ENCODE measurements around the gene TREM1.

DNA sequence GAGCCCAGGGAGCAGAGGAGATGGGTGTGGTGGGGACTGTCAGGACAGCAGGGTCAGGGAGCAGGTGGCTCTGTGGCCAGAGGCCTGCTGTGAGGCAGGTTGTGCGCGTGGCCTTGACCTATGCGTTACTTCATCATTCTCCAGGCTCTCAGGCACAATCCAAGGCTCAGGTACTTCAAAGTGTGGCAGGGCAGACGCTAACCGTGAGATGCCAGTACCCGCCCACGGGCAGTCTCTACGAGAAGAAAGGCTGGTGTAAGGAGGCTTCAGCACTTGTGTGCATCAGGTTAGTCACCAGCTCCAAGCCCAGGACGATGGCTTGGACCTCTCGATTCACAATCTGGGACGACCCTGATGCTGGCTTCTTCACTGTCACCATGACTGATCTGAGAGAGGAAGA is 49.5 kb upstream of the TREM1 start:
- TF ChIP-seq CTCF (conservative IDR thresholded peaks at IDR 0.05; ENCODE audit: low read length) (no peak), EZH2phosphoT487 (IDR thresholded peaks at IDR 0.05; ENCODE audit: borderline replicate concordance, low read depth, low read length) (no peak)
